KMS-11 (cell line): ENCODE results near the gene NAA10.

ENCODE experiments used
- H2AFZ ChIP-seq: fragments of 200-600 bp; sonication (generic); 2 replicates; pipeline ENCODE4 v1.6.1; 2016; ENCODE audit warnings: antibody characterized with exemption, mixed run types, low read depth
- H3K27ac ChIP-seq: fragments of 200-600 bp; sonication (generic); 2 replicates; pipeline ENCODE4 v1.6.1; 2016; ENCODE audit warnings: mild to moderate bottlenecking, mixed run types
- H3K27me3 ChIP-seq: fragments of 200-600 bp; sonication (generic); 2 replicates; pipeline ENCODE4 v1.6.1; 2017; ENCODE audit warnings: mild to moderate bottlenecking, low read depth, mixed run types, moderate library complexity; ENCODE audit not compliant: insufficient read depth
- H3K36me3 ChIP-seq: fragments of 200-600 bp; sonication (generic); 2 replicates; pipeline ENCODE4 v1.6.1; 2017; ENCODE audit warnings: mild to moderate bottlenecking, mixed run types; ENCODE audit not compliant: insufficient read depth
- H3K4me1 ChIP-seq: fragments of 200-600 bp; sonication (generic); 2 replicates; pipeline ENCODE4 v1.6.1; 2016; ENCODE audit warnings: mild to moderate bottlenecking, low read depth, mixed run types; ENCODE audit not compliant: poor library complexity, severe bottlenecking
- H3K4me2 ChIP-seq: fragments of 200-600 bp; sonication (generic); 2 replicates; pipeline ENCODE4 v1.7.0; 2016; ENCODE audit warnings: mild to moderate bottlenecking, mixed run types
- H3K4me3 ChIP-seq: fragments of 200-600 bp; sonication (generic); IDR thresholded peaks from 2 replicates; pipeline ENCODE4 v1.6.1; 2017; ENCODE audit warnings: low read depth, low read length, mixed read lengths; ENCODE audit not compliant: insufficient read depth
- H3K79me2 ChIP-seq: fragments of 200-600 bp; sonication (generic); 2 replicates; pipeline ENCODE4 v1.6.1; 2016; ENCODE audit warnings: low read depth, mixed run types; ENCODE audit not compliant: insufficient read depth
- H3K9ac ChIP-seq: fragments of 200-600 bp; sonication (generic); 2 replicates; pipeline ENCODE4 v1.6.1; 2016; ENCODE audit warnings: mild to moderate bottlenecking, mixed run types
- H4K20me1 ChIP-seq: fragments of 200-600 bp; sonication (generic); 2 replicates; pipeline ENCODE4 v1.6.1; 2016; ENCODE audit warnings: mild to moderate bottlenecking, mixed run types; ENCODE audit not compliant: insufficient read depth
- TF ChIP-seq, protein P1 (sequence below): fragments of 200-600 bp; sonication (generic); conservative IDR thresholded peaks from 2 replicates; pipeline ENCODE4 v1.6.1; 2017; ENCODE audit warnings: low read depth, mild to moderate bottlenecking, antibody characterized with exemption, low read length, moderate library complexity, mixed read lengths

The NAA10 gene

DNA sequence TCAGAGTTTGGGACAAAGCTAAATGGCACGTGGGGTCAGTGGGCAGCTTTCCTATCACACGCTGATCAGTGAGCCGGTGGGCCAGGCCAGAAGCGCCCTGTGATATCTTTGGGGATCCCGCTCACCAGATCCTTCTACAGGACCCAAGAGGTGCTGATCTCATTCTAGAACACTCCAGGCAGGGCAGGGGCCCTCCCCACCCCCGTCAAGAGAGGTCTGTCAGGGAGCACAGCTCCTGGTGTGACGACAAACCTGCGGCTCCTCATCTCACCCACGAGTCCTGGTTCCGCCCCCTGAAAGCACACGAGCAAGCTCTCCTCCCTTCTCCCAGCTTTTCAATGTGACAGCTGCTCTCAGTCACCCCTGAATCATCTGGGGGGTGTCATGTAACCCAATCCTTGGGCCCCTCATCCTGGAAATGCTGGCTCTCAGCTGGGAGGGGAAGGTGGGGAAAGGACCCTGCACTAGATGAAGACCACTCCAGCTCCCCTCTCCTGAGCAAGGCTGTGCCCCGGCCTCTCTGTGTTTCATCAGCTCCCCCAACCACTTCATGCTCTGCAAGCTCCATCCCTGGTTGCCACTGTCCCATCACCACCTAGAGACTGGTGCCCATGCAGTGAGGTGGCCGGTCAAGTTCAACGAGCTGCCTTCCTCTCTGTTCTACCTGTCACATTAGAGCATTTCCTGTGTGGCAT, 32.2 kb upstream of the NAA10 start:
- no peaks in the 10 kb centered on the region for H4K20me1 ChIP-seq
- H3K4me1 ChIP-seq, result peaks cover 18% of the 10 kb centered on the region
- H3K27me3 ChIP-seq, result no peaks in the 10 kb centered on the region
- H2AFZ ChIP-seq, result no peak overlapping the region
- H3K4me3 ChIP-seq, result no peak overlapping the region
- H3K9ac ChIP-seq, result no peak overlapping the region
- peaks cover 73% of the 10 kb centered on the region for H3K79me2 ChIP-seq
- peak overlapping the region; percentile 96; the same call in 1 of the 2 replicates for H3K4me2 ChIP-seq
- H3K36me3 ChIP-seq, result no peaks in the 10 kb centered on the region; the same call in 1 of the 2 replicates
- H3K27ac ChIP-seq, result peak overlapping the region; percentile 100; the same call in 1 of the 2 replicates
- TF ChIP-seq, protein P1, sequence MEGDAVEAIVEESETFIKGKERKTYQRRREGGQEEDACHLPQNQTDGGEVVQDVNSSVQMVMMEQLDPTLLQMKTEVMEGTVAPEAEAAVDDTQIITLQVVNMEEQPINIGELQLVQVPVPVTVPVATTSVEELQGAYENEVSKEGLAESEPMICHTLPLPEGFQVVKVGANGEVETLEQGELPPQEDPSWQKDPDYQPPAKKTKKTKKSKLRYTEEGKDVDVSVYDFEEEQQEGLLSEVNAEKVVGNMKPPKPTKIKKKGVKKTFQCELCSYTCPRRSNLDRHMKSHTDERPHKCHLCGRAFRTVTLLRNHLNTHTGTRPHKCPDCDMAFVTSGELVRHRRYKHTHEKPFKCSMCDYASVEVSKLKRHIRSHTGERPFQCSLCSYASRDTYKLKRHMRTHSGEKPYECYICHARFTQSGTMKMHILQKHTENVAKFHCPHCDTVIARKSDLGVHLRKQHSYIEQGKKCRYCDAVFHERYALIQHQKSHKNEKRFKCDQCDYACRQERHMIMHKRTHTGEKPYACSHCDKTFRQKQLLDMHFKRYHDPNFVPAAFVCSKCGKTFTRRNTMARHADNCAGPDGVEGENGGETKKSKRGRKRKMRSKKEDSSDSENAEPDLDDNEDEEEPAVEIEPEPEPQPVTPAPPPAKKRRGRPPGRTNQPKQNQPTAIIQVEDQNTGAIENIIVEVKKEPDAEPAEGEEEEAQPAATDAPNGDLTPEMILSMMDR, result no peak

DNA sequence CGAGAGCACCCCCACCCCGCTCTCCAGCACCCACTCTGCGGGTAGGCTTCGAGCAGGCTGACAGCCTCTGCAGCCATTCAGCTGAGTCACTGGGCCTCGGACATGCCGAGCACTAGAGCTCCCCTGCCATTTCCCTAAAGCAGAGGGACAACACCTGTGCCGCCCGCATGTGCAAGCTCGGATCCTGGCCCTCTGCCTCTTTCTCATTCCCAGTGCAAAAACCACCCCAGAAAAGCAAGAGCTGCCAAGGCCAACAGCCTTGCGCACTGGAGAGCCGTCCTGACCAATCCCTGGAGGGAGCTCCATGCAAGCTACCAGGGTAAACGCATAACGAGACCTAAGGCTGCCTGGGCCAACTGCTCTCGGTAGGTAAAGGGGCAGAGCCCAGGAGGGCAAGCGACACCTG, 31.4 kb upstream of the NAA10 start:
- no peak overlapping the region for H3K4me2 ChIP-seq
- no peak overlapping the region for H3K4me3 ChIP-seq
- H3K79me2 ChIP-seq, result peaks cover 73% of the 10 kb centered on the region
- no peaks in the 10 kb centered on the region for H4K20me1 ChIP-seq
- no peak overlapping the region for H3K9ac ChIP-seq
- TF ChIP-seq, protein P1, result no peak
- H3K27me3 ChIP-seq, result no peaks in the 10 kb centered on the region
- no peak overlapping the region for H2AFZ ChIP-seq
- no peak overlapping the region for H3K27ac ChIP-seq
- H3K36me3 ChIP-seq, result peaks cover 3% of the 10 kb centered on the region; the same call in 1 of the 2 replicates
- H3K4me1 ChIP-seq, result peaks cover 18% of the 10 kb centered on the region

DNA sequence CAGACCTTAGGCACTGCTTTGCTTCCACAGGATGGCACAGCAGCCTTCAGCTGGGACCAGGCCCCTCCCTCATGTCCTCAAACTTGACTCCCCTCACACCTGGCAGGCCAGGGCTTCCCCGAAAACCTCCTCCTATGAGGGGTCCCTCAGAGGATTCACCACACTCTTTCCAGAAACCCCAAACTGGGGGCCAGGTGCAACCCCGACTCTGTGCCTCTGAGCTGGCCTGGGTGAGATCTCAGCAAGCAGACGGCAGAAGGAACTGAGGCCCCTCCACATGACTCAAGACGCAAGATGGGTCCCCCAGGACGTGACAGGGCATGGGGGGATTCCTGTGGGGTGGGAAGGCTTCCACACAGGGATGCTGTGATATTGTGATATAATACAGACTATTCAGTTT, 30.6 kb upstream of the NAA10 start:
- Histone ChIP-seq H2AFZ (no peak overlapping the region), H3K36me3 (peaks cover 3% of the 10 kb centered on the region; the same call in 1 of the 2 replicates), H3K4me2 (no peak overlapping the region), H3K4me1 (peaks cover 18% of the 10 kb centered on the region), H3K27me3 (no peaks in the 10 kb centered on the region), H3K9ac (no peak overlapping the region), H3K79me2 (peaks cover 73% of the 10 kb centered on the region), H3K27ac (no peak overlapping the region), H4K20me1 (no peaks in the 10 kb centered on the region), H3K4me3 (no peak overlapping the region)
- TF ChIP-seq, protein P1, result no peak

DNA sequence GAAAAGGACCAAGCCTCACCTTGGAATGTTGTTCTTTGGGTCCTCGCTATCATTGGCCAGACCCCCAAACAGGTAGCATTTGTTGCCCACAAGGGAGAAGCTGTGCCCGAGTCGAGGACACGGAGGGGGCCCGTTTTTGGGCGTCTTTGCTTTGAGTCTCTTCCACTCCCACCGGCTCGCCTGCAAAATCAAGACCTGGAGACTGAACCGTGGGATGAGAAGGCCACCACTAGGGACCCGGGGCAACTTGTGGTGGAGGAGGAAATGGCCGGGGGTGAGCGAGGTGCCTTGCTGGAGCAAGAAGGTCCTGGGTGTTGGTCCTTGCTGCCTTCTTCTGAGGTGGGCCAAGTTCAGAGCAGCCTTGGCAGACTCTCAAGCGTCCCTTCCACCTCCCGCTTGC, 29.3 kb upstream of the NAA10 start:
- Histone ChIP-seq H3K4me3 (no peak overlapping the region), H3K27ac (no peak overlapping the region), H3K27me3 (no peaks in the 10 kb centered on the region), H3K4me1 (peaks cover 18% of the 10 kb centered on the region), H4K20me1 (no peaks in the 10 kb centered on the region), H2AFZ (no peak overlapping the region), H3K4me2 (no peak overlapping the region), H3K79me2 (peaks cover 65% of the 10 kb centered on the region), H3K36me3 (peaks cover 3% of the 10 kb centered on the region; the same call in 1 of the 2 replicates), H3K9ac (no peak overlapping the region)
- TF ChIP-seq, protein P1, result no peak
